ENCODE results near the gene IGSF11. TPM values are rescaled to one million over a fixed set of nuclear protein-coding genes. Genes with fewer than 3 reads are reported as not detected.

Gene IGSF11
- total and polyA plus RNA-seq, 2 of the 4 experiments (the other 2 are of a cell fraction) = 0.18 TPM; not detected in 1

- dilution Hi-C loops (cut with HindIII; ENCODE audit: low sequenced_read_pairs, unreplicated experiment) = no loop called here
- POLR2A ChIA-PET (ENCODE audit: unreplicated experiment) = no interaction called here
- H3K9me3 ChIP-seq (ENCODE audit: control insufficient read depth, insufficient read depth, low read length) = no peaks in the 10 kb centered on the region
- H2AK9ac ChIP-seq (replicated peaks; ENCODE audit: low read depth, low read length, poor library complexity) = no peak overlapping the region
- H3K14ac ChIP-seq (replicated peaks; ENCODE audit: low read depth, low read length) = no peak overlapping the region
- no peaks in the 10 kb centered on the region for H3K27me3 ChIP-seq (ENCODE audit: control insufficient read depth, insufficient read depth, low read length)
- intact Hi-C loops (cut with micrococcal nuclease) = no loop called here
- H3K4me1 ChIP-seq (ENCODE audit: control insufficient read depth, insufficient read depth, low read length) = no peaks in the 10 kb centered on the region
- no peak overlapping the region for H2BK15ac ChIP-seq (ENCODE audit: low read depth, low read length)
- no peak overlapping the region for H4K5ac ChIP-seq (ENCODE audit: low read depth, low read length)
- no CpG with 5 or more reads among the region's 2 CpGs for WGBS, 2 experiments (ENCODE audit: extremely low coverage in 2 of 2, insufficient read length in 1 of 2)
- CTCF ChIA-PET = no interaction called here
- no peaks in the 10 kb centered on the region for H3K9me1 ChIP-seq (ENCODE audit: insufficient read depth, low read length)
- no peak overlapping the region for H2BK120ac ChIP-seq (ENCODE audit: low read depth, low read length)
- no peak overlapping the region for H2BK5ac ChIP-seq (ENCODE audit: low read depth, low read length, poor library complexity, severe bottlenecking)
- no peak overlapping the region for H4K8ac ChIP-seq (ENCODE audit: low read depth in 2 of 2, low read length in 2 of 2)
- H4K91ac ChIP-seq (ENCODE audit: insufficient read depth, low read depth, low read length) = no peak overlapping the region
- no peak overlapping the region for H3K4me3 ChIP-seq (ENCODE audit: insufficient read depth, low read depth, low read length)
- H2AK5ac ChIP-seq (ENCODE audit: low read depth, low read length) = no peak overlapping the region
- no peaks in the 10 kb centered on the region for H3K36me3 ChIP-seq (ENCODE audit: control insufficient read depth, insufficient read depth, low read length)
- H3K79me1 ChIP-seq (ENCODE audit: low read depth in 1 of 2, low read length in 2 of 2) = no peaks in the 10 kb centered on the region
- BruUV-seq (replicated peaks) = no TSS peak
- no peaks in the 10 kb centered on the region for H4K20me1 ChIP-seq (ENCODE audit: insufficient read depth, low read length)
- no peak overlapping the region for H3K4ac ChIP-seq (ENCODE audit: low read depth, low read length)
- no peak for TF ChIP-seq RCOR1 (IDR thresholded peaks at IDR 0.05; ENCODE audit: insufficient replicate concordance, low read length)
- no peak for TF ChIP-seq SMC3 (IDR thresholded peaks at IDR 0.05; ENCODE audit: low read depth, low read length)
- no peak for TF ChIP-seq BHLHE40 (IDR thresholded peaks at IDR 0.05; ENCODE audit: low read depth, low read length)
- no peak for TF ChIP-seq CEBPB (IDR thresholded peaks at IDR 0.05; ENCODE audit: low read depth, low read length)
- TF ChIP-seq USF2 (IDR thresholded peaks at IDR 0.05; ENCODE audit: low read depth, low read length) = no peak
- no peak for TF ChIP-seq FOS (IDR thresholded peaks at IDR 0.05; ENCODE audit: low read depth, low read length)
- TF ChIP-seq CTCF (conservative IDR thresholded peaks at IDR 0.05; ENCODE audit: low read depth, low read length) = no peak
- no peak for TF ChIP-seq ELK1 (IDR thresholded peaks at IDR 0.05; ENCODE audit: borderline replicate concordance, low read depth, low read length)
- no peak for TF ChIP-seq RFX5 (IDR thresholded peaks at IDR 0.05; ENCODE audit: low read depth, low read length)
- no peak for TF ChIP-seq POLR2A (IDR thresholded peaks at IDR 0.05; ENCODE audit: low read depth, low read length)
- in situ Hi-C loops (cut with MboI; ENCODE audit: low sequenced_read_pairs) = no loop called here
- H3K27ac ChIP-seq (ENCODE audit: insufficient read depth, low read length) = no peak overlapping the region
- H3K56ac ChIP-seq (ENCODE audit: extremely low read depth, insufficient read depth, low read length) = no peak overlapping the region
- no peak overlapping the region for H2BK20ac ChIP-seq (ENCODE audit: low read depth, low read length)
- no peak overlapping the region for H3K18ac ChIP-seq (ENCODE audit: low read depth, low read length)
- no peak overlapping the region for H3K9ac ChIP-seq (ENCODE audit: low read depth, low read length)
- no peak for DNase-seq
- H3K4me2 ChIP-seq (ENCODE audit: low read depth, low read length) = no peak overlapping the region
- no peak for ATAC-seq (ENCODE audit: low read depth)
- H2AFZ ChIP-seq (replicated peaks; ENCODE audit: low read length, poor library complexity) = no peak overlapping the region
- H3K23ac ChIP-seq (ENCODE audit: low read depth, low read length) = no peak overlapping the region
These were observed 102.7 kb downstream of the IGSF11 start for GRCh38 chr3:118931996-118932395.
